ENCODE data around the gene FUT2.

GRCh38 chr19:48669903-48670668, 25.7 kb upstream of the FUT2 start:
- TF ChIP-seq CTCF (conservative IDR thresholded peaks at IDR 0.05; ENCODE audit: low read length): no peak
- no peak for TF ChIP-seq EZH2phosphoT487 (IDR thresholded peaks at IDR 0.05; ENCODE audit: borderline replicate concordance)

Measured in Loucy (cell line).